Neural crest cell (in vitro differentiated cells): Measurements from ENCODE around the gene DPCD. TPM values are rescaled to one million over a fixed set of nuclear protein-coding genes. Genes with fewer than 3 reads are reported as not detected.

ENCODE experiments used
- DNase-seq: peaks from one replicate; pipeline ENCODE4 v3.0.0; 2021; ENCODE audit warnings: low read depth, mixed read lengths, low spot score
- H3K27ac Mint-ChIP-seq: one replicate; pipeline ENCODE4 v1.8.0; 2021; ENCODE audit warnings: mild to moderate bottlenecking, mixed read lengths; ENCODE audit not compliant: unreplicated experiment
- H3K27me3 Mint-ChIP-seq: 2 replicates; pipeline ENCODE4 v1.8.0; 2021; ENCODE audit warnings: low read depth, mild to moderate bottlenecking, mixed read lengths
- H3K36me3 Mint-ChIP-seq: 2 replicates; pipeline ENCODE4 v1.8.0; 2021; ENCODE audit warnings: low read depth, mild to moderate bottlenecking, mixed read lengths
- H3K4me1 Mint-ChIP-seq: 2 replicates; pipeline ENCODE4 v1.8.0; 2021; ENCODE audit warnings: mixed read lengths
- H3K4me3 Mint-ChIP-seq: one replicate; pipeline ENCODE4 v1.8.0; 2021; ENCODE audit warnings: mild to moderate bottlenecking, mixed read lengths
- H3K9me3 Mint-ChIP-seq: 2 replicates; pipeline ENCODE4 v1.8.0; 2021; ENCODE audit warnings: mixed read lengths
- CTCF ChIP-seq: fragments of 200-600 bp; sonication (generic); conservative IDR thresholded peaks from 2 replicates; pipeline ENCODE4 v1.5.0; 2021; ENCODE audit warnings: antibody characterized with exemption, mild to moderate bottlenecking
- total RNA-seq: library from RNA; stranded (reverse); gene quantifications from 2 replicates; pipeline ENCODE4 v1.2.1, GENCODE V29; 2021

Gene DPCD
- total RNA-seq, 1 donor from 2014 or later = 29.6 TPM

GRCh38 chr10:101565370-101565900, 22.7 kb upstream of the DPCD start:
- H3K27ac Mint-ChIP-seq = no peak overlapping the region
- H3K36me3 Mint-ChIP-seq = no peaks in the 10 kb centered on the region
- peaks cover 9% of the 10 kb centered on the region for H3K4me1 Mint-ChIP-seq
- TF ChIP-seq CTCF = no peak
- no peak for DNase-seq
- no peak overlapping the region for H3K4me3 Mint-ChIP-seq
- H3K9me3 Mint-ChIP-seq = no peaks in the 10 kb centered on the region
- peaks cover 72% of the 10 kb centered on the region for H3K27me3 Mint-ChIP-seq

- Mint-ChIP-seq H3K9me3 (no peaks in the 10 kb centered on the region), H3K4me3 (peak overlapping the region; percentile 32), H3K4me1 (peaks cover 9% of the 10 kb centered on the region), H3K27me3 (peaks cover 77% of the 10 kb centered on the region), H3K36me3 (no peaks in the 10 kb centered on the region), H3K27ac (no peak overlapping the region)
- no peak for TF ChIP-seq CTCF
- no peak for DNase-seq
Observed at GRCh38 chr10:101565936-101566332, 22.2 kb upstream of the DPCD start.

GRCh38 chr10:101566333-101567164, 21.6 kb upstream of the DPCD start:
- Mint-ChIP-seq H3K27me3 (peaks cover 84% of the 10 kb centered on the region), H3K9me3 (no peaks in the 10 kb centered on the region), H3K36me3 (no peaks in the 10 kb centered on the region), H3K27ac (no peak overlapping the region), H3K4me1 (peaks cover 9% of the 10 kb centered on the region), H3K4me3 (peak overlapping the region; percentile 44)
- no peak for DNase-seq
- peak; percentile 31 for TF ChIP-seq CTCF

- no peak for DNase-seq
- TF ChIP-seq CTCF = no peak
- peak overlapping the region; percentile 44 for H3K4me3 Mint-ChIP-seq
- H3K27me3 Mint-ChIP-seq = peaks cover 86% of the 10 kb centered on the region
- H3K36me3 Mint-ChIP-seq = no peaks in the 10 kb centered on the region
- no peak overlapping the region for H3K27ac Mint-ChIP-seq
- H3K9me3 Mint-ChIP-seq = no peaks in the 10 kb centered on the region
- H3K4me1 Mint-ChIP-seq = peaks cover 9% of the 10 kb centered on the region
Observed at GRCh38 chr10:101567165-101568006, 20.7 kb upstream of the DPCD start.

GRCh38 chr10:101568054-101568745, 19.9 kb upstream of the DPCD start:
- no peak for DNase-seq
- Mint-ChIP-seq H3K36me3 (no peaks in the 10 kb centered on the region), H3K27ac (no peak overlapping the region), H3K27me3 (peaks cover 89% of the 10 kb centered on the region), H3K9me3 (no peaks in the 10 kb centered on the region), H3K4me1 (peaks cover 9% of the 10 kb centered on the region), H3K4me3 (peak overlapping the region; percentile 15)
- TF ChIP-seq CTCF = no peak
